Upper lobe of left lung (tissue), 6 donors: Measurements from ENCODE around the gene ARMC8. TPM values are rescaled to one million over a fixed set of nuclear protein-coding genes. Genes with fewer than 3 reads are reported as not detected.

Source experiments
- ATAC-seq, 2 donors: fragments of 200-7000 bp; cut with Tn5 transposase; one replicate each; pipeline ENCODE4 v1.9.1; 2022; ENCODE audit warnings: mild to moderate bottlenecking in 2 of 2, moderate library complexity in 2 of 2; ENCODE audit not compliant: low FRiP score in 2 of 2
- DNase-seq, 2 donors: peaks; one replicate each; pipeline ENCODE4 v3.0.0-alpha.2; 2019 to 2020
- H3K27ac ChIP-seq, 4 donors: fragments of 200-600 bp; sonication (generic); one replicate each; pipeline ENCODE4 v1.5.1; 2016 to 2019
- H3K27me3 ChIP-seq, 4 donors: fragments of 200-600 bp; sonication (generic); one replicate each; pipeline ENCODE4 v1.5.1; 2017 to 2019
- H3K36me3 ChIP-seq, 4 donors: fragments of 200-600 bp; sonication (generic); one replicate each; pipeline ENCODE4 v1.5.1; 2016 to 2019
- H3K4me1 ChIP-seq, 4 donors: fragments of 200-600 bp; sonication (generic); one replicate each; pipeline ENCODE4 v1.5.1; 2018 to 2019
- H3K4me3 ChIP-seq, 4 donors: fragments of 200-600 bp; sonication (generic); one replicate each; pipeline ENCODE4 v1.5.1; 2017 to 2019; ENCODE audit warnings: mild to moderate bottlenecking in 2 of 4, moderate library complexity in 1 of 4
- H3K9me3 ChIP-seq, 4 donors: fragments of 200-600 bp; sonication (generic); one replicate each; pipeline ENCODE4 v1.5.1; 2018 to 2019
- CTCF ChIP-seq, 6 experiments: fragments of 450-650 bp in 4 of 6; fragments of 200-600 bp in 2 of 6; sonication (generic) in 2 of 6; IDR thresholded peaks; one replicate each; pipeline ENCODE4 v1.5.1; 2016 to 2019; ENCODE audit warnings: antibody characterized with exemption in 6 of 6
- EP300 ChIP-seq, 4 donors: sonication (generic); formaldehyde crosslinking; IDR thresholded peaks; one replicate each; pipeline ENCODE4 v1.5.1; 2017; ENCODE audit warnings: antibody characterized with exemption in 4 of 4, control low read depth in 2 of 4
- POLR2A ChIP-seq, 4 donors: fragments of 450-650 bp; IDR thresholded peaks; one replicate each; pipeline ENCODE4 v1.5.1; 2016 to 2017; ENCODE audit warnings: antibody characterized with exemption in 4 of 4, mild to moderate bottlenecking in 2 of 4
- POLR2AphosphoS5 ChIP-seq, 2 donors: sonication (generic); formaldehyde crosslinking; IDR thresholded peaks; one replicate each; pipeline ENCODE4 v1.5.1; 2017; ENCODE audit warnings: antibody characterized with exemption in 2 of 2
- WGBS, 2 donors: methylation state at CpG; one replicate each; pipeline ENCODE4 v1.1.5; 2017 to 2018; 5-methylcytosine and 5-hydroxymethylcytosine counted together
- total RNA-seq, 6 donors: library from RNA; depleted of rRNA in 4 of 6; stranded (reverse); fragments of >200 nt in 4 of 6; gene quantifications; one replicate each; pipeline versions ENCODE4 v1.1.0 to v1.2.1, GENCODE V29; 2016 to 2021
- donor health status: DM: no; HTN: no; CAD: no; lungs with moderate emphysema.
- donor health status: DM: no; HTN: yes; CAD: no; lungs with severe emphysema.

The ARMC8 gene
- total RNA-seq, 6 donors from 2014 or later, result 40.2 to 67.4 (median 48.1) TPM

DNA sequence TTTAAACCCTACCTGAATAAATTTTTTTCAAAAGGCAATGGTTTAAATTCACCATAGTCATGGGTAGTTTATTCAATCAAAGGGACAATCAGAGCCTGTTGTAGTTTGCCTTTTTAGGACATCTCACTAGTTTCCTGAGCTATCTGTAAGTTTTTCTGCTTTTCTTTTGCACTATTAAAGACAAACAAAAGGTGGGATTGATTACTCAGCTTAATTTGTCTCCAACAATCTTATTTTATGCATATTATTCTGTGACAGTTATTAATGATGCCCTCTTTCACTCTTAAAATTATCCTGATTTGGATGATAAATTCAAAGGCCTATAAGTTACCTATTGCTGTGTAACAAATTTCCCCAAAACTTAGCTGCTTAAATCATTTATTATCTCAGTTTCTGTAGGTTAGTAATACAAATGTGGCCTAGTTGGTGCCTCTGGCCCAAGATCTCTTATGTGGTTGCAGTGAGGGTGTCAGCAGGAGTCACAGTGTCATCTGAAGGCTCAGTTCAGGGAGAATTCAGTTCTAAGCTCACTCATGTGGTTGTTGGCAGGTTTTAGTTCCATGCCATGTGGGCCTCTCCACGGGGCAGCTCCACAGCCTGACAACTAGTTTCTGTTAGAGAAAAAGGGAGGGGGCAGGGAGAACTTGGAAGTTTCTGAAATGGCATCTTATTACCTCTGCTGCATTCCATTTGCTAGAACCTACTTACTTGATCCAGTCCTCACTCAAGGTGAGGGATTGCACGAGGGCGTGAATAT is 16.0 kb downstream of the ARMC8 start:
- 74 to 83% methylated on average over 3 of the region's 3 CpGs for WGBS, 2 donors
- Histone ChIP-seq H3K4me1 (peaks cover 7 to 35% (median 10%) of the 10 kb centered on the region in 4 donors), H3K36me3 (peaks cover 0 to 6% (median 0%) of the 10 kb centered on the region in 4 donors), H3K4me3 (no peak overlapping the region), H3K27me3 (no peaks in the 10 kb centered on the region), H3K27ac (no peak overlapping the region), H3K9me3 (no peaks in the 10 kb centered on the region)
- ATAC-seq (no peak), DNase-seq (no peak)
- no peak for TF ChIP-seq CTCF (IDR thresholded peaks at IDR 0.05)
- TF ChIP-seq POLR2AphosphoS5 (IDR thresholded peaks at IDR 0.05), result no peak
- no peak for TF ChIP-seq EP300 (IDR thresholded peaks at IDR 0.05)
- no peak for TF ChIP-seq POLR2A (IDR thresholded peaks at IDR 0.05)

GRCh38 chr3:138203938-138204337 is 16.8 kb downstream of the ARMC8 start:
- H3K27ac ChIP-seq, result no peak overlapping the region
- H3K36me3 ChIP-seq, result peaks cover 0 to 6% (median 0%) of the 10 kb centered on the region in 4 donors
- WGBS, 2 donors, result 93% methylated on average over 4 of the region's 4 CpGs
- H3K27me3 ChIP-seq, result no peaks in the 10 kb centered on the region
- no peaks in the 10 kb centered on the region for H3K9me3 ChIP-seq
- no peak for TF ChIP-seq POLR2A (IDR thresholded peaks at IDR 0.05)
- no peak for TF ChIP-seq EP300 (IDR thresholded peaks at IDR 0.05)
- TF ChIP-seq POLR2AphosphoS5 (IDR thresholded peaks at IDR 0.05), result no peak
- no peak for TF ChIP-seq CTCF (IDR thresholded peaks at IDR 0.05)
- H3K4me3 ChIP-seq, result no peak overlapping the region
- DNase-seq (no peak), ATAC-seq (no peak)
- H3K4me1 ChIP-seq, result peaks cover 7 to 35% (median 11%) of the 10 kb centered on the region in 4 donors

- no peak for DNase-seq
Observed at GRCh38 chr3:138205527-138205926, 18.4 kb downstream of the ARMC8 start.

DNA sequence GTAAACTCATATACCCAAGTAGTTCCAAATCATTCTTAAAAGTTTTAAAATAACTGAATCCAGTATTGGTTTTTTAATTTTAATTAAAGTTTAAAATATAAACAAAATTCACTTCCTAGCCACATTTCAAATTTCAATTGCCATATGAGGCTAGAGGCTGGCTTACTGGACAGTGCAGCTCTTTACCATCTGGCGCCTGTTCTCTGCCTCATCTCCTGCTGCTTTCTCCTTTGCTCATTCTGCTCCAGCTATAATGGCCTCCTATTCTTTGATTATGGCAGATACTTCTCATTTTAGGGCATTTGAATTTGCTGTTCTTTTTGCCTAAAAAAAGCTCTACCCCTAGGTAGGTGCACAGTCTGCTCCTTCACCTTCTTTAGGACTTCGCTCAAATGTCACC is 19.1 kb downstream of the ARMC8 start:
- no peak overlapping the region for H3K4me3 ChIP-seq
- peaks cover 7 to 29% (median 12%) of the 10 kb centered on the region in 4 donors for H3K4me1 ChIP-seq
- DNase-seq, result no peak
- TF ChIP-seq POLR2A (IDR thresholded peaks at IDR 0.05), result no peak
- TF ChIP-seq CTCF (IDR thresholded peaks at IDR 0.05), result no peak
- TF ChIP-seq POLR2AphosphoS5 (IDR thresholded peaks at IDR 0.05), result no peak
- no peak for TF ChIP-seq EP300 (IDR thresholded peaks at IDR 0.05)
- H3K27me3 ChIP-seq, result no peaks in the 10 kb centered on the region
- peaks cover 0 to 6% (median 0%) of the 10 kb centered on the region in 4 donors for H3K36me3 ChIP-seq
- H3K9me3 ChIP-seq, result no peaks in the 10 kb centered on the region
- 97 to 100% methylated on average over 2 of the region's 2 CpGs for WGBS, 2 donors
- no peak for ATAC-seq
- H3K27ac ChIP-seq, result no peak overlapping the region

More at GRCh38 chr3:138205527-138205926, 18.4 kb downstream of the ARMC8 start:
- peaks cover 0 to 6% (median 0%) of the 10 kb centered on the region in 4 donors for H3K36me3 ChIP-seq
- H3K27ac ChIP-seq, result no peak overlapping the region
- peaks cover 7 to 28% (median 12%) of the 10 kb centered on the region in 4 donors for H3K4me1 ChIP-seq
- H3K9me3 ChIP-seq, result no peaks in the 10 kb centered on the region
- TF ChIP-seq POLR2AphosphoS5 (IDR thresholded peaks at IDR 0.05) (no peak), POLR2A (IDR thresholded peaks at IDR 0.05) (no peak), CTCF (IDR thresholded peaks at IDR 0.05) (no peak), EP300 (IDR thresholded peaks at IDR 0.05) (no peak)
- H3K27me3 ChIP-seq, result no peaks in the 10 kb centered on the region
- H3K4me3 ChIP-seq, result no peak overlapping the region
- WGBS, 2 donors, result 71 to 78% methylated on average over 5 of the region's 5 CpGs
- ATAC-seq, result no peak
